Esophagus muscularis mucosa (tissue), 3 donors: ENCODE results near the gene MLLT11.

ENCODE experiments used
- POLR2A ChIP-seq: fragments of 450-650 bp; IDR thresholded peaks from one replicate; pipeline ENCODE4 v1.6.1; 2017; ENCODE audit warnings: antibody characterized with exemption, moderate library complexity, mild to moderate bottlenecking, low read depth
- TF ChIP-seq, protein P1 (sequence below), 3 experiments: fragments of 200-600 bp in 2 of 3; fragments of 450-650 bp in 1 of 3; sonication (generic) in 2 of 3; IDR thresholded peaks; one replicate each; pipeline ENCODE4 v1.5.1; 2017 to 2019; ENCODE audit warnings: antibody characterized with exemption in 3 of 3, mild to moderate bottlenecking in 2 of 3, moderate library complexity in 1 of 3

GRCh38 chr1:151106894-151107293 lies 46.7 kb downstream of the MLLT11 start:
- TF ChIP-seq, protein P1, sequence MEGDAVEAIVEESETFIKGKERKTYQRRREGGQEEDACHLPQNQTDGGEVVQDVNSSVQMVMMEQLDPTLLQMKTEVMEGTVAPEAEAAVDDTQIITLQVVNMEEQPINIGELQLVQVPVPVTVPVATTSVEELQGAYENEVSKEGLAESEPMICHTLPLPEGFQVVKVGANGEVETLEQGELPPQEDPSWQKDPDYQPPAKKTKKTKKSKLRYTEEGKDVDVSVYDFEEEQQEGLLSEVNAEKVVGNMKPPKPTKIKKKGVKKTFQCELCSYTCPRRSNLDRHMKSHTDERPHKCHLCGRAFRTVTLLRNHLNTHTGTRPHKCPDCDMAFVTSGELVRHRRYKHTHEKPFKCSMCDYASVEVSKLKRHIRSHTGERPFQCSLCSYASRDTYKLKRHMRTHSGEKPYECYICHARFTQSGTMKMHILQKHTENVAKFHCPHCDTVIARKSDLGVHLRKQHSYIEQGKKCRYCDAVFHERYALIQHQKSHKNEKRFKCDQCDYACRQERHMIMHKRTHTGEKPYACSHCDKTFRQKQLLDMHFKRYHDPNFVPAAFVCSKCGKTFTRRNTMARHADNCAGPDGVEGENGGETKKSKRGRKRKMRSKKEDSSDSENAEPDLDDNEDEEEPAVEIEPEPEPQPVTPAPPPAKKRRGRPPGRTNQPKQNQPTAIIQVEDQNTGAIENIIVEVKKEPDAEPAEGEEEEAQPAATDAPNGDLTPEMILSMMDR (IDR thresholded peaks at IDR 0.05) = no peak
- no peak for TF ChIP-seq POLR2A
